GM19397 (cell line): ENCODE data around the gene LSAMP.
"Not testable (repeated sequence)": the region's sequence is repeated elsewhere in the genome, so short reads cannot be mapped to it uniquely, and the experiment has no call there.

ENCODE experiments used
- ATAC-seq: cut with Tn5 transposase; IDR thresholded peaks from one replicate; pipeline ENCODE4 v1.9.1; 2021; ENCODE audit warnings: mild to moderate bottlenecking, moderate library complexity; ENCODE audit not compliant: unreplicated experiment

Gene LSAMP

DNA sequence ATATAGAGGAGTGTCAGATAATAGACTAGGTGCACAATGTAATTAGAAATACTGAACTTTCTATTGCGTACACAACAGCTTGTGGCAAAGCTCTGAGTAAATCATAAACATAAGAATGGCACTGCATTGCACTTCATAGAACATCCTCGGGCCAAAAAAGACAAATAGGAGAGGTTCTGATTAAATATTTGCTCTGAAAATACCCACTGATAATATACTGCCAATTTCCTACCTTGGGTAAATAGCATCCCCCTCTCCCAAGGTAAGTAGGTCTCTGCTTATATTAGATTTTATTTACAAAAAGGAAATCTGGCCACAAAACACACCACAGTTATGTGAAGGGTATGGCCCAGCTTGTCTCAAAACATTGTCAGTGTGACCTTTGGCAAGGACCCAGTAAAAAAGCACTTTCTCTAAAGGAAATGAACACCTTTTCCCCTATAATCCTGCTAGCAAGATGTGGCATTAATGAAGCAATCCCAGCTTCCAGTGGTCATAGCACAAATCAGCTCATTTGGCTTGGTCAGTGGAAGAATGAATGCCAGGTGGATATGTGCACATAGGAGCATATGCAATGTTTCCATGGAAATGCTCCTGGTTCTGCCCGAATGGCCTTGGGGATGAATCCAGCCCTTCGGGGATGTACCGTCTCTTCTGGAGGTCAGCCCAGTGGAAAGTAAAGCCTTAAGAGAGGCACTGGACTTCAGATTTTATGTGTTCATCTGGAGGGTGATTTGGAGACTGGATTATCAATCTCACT lies 315.9 kb downstream of the LSAMP start:
- ATAC-seq = no peak

DNA sequence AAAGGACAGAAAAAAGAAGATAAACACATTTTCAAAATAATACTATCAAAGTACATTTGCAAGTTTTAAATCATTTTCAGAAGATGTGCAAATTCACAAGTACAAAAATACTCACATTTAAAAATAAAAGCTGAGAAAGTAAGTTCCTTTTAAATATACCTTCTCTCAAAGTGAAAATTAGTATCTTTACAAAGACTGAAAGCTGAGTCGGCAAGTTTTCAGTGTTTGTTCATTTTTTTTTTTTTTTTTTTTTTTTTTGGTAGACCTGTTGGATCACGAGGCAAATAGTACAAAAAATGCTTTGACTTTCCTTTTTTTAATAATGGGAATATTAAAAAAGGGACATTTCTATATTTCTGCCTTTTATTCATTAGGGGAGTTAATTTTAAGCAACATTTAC lies 317.8 kb downstream of the LSAMP start:
- no peak for ATAC-seq

DNA sequence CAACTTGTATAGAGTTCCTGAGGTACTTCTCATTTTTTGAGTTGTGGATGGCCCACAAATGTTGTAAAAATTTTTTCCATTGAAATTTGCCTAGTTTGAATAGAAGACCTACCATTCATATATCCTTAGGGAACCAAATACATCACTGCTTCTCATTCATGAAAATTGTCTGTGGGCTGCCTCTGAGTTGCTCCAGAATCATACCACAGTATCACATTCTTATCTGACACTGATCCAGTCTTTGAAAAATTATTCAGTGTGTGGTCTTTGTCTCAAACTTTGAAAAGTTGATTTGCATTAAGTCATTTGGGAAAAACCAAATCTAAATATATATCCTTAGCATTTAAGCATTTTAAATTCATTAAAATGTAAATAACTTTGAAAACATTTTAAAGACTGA lies 321.1 kb downstream of the LSAMP start:
- ATAC-seq = no peak

DNA sequence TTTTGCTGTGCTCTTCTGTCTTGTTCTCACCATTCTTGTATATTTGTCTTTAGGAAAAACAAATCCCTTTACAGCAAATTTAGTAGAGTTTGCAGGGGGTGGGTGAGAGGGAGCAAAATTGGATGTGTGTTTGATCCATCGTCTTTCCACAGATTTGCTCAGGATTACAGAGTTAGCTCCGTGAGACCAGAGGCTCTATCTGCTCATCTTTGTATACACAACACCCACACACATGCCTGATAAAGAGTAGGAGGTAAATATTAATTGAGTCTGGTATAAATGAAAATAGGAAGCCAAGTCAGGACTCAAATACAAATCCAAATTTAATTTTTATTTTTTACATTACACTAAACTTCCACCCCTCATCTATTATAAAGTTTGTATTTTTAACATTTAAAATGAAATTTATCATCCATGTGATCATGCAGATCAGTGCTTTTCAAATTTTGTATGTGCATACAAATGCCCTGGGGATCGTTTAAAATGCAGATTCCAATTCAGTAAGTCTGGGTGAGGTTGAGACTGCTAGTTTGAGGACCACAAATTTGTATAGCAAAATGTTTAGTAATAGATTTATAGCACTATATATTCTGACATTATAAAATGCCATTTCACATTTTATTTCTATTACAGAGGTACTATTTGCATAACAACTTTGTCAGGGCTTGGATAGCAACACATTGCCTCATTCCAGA lies 326.7 kb downstream of the LSAMP start:
- no peak for ATAC-seq

DNA sequence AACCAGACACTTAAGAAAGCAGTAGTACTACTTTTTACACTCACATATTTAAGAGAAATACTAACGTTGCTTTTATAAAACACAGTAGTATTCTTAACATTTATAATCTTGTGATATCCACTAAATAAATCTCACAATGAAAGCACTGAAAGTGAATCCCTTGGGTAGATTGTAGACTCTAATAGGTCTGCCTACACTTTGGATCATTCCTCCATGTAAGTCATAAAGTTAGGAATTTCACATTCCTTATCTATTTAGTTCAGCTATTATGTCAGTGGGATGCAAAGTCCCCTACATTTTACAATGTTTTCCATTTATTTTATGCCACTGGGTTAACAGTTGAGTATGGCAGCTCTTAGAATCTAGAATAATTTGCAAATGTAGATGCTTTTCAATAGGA lies 330.7 kb downstream of the LSAMP start:
- ATAC-seq = no peak

DNA sequence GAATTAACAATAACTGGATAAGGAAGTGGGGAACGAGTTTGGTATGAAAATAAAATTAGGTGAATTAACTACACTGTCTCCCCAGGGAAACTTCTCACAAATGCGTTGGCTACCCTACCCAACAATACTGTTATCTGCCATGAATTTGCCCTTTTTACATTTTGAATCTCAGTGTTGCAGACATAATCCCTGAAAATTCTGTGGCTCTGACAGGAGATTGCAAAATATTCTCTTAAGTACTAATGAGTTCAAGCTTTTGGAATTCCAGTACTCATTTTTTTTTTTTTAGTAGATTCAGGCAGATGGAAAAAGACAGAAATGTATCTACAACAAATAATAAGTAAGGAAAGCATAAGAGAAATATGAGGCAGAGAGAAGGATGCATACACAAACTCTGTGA lies 332.6 kb downstream of the LSAMP start:
- no peak for ATAC-seq

DNA sequence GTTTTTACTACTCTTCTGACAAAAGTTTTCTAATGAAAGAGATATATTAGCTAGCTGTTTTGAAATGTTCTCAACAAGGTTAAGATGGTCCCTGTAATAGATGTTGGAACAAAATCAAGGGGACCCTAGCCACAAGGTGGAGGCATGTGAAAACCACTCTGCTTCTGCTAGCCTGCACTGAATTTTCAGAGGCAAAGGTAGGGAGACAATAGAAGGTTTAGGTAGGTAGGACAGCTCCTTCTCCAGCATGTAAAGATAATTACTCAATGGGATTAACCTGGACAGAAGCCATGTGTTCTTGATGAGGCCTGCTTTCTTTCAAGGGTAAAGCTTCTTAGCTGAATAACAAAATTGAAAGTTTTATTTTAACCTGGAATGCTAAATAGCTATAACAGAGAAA lies 333.5 kb downstream of the LSAMP start:
- ATAC-seq = no peak

DNA sequence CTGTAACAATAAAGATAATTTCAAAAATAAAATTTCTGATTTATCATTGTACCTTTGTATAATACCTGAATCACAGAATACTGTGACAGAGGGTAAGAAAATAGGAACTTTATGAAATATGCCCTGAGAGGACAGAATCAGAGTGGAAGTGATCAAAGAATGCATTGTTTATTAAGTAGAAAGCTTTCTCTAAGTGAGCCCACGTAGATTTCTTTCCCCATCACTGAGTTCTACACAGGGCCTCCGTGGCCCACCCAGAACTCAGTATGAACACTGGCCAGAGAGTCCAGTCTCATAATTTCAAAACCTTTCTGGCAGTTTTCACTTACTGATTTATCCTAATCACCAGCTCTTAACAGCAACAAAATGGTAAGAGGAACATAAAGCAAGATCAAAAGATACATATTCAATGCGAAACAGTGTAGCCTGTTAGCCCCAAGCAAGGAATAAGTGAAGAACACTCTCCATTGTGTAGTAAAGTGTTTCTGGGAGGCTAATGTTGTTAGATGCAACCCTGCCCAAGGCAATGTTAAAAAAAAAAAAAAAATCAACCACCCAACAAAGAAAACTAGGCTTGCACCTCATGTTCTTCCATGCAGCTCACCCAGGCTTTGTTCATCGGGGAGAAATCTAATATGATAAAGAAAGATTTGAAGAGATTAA lies 341.3 kb downstream of the LSAMP start:
- no peak for ATAC-seq

DNA sequence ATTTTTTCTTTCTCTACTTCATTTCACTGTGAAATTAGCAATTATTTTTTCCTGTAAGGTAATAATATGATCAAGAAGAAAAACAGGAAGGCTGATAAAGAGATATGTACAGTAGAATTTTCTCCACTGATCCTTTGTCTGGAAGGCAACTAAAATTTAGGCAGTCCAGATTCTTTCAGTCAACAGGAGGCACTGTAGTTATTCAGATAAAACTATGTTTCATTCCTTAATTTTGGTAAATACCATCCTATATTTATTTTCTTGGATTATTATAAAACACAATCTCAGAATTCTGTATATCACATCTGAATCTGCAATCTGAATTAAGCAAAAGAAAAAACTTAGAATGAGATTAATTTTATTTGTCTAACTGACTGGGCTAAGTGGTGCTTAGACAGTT lies 343.2 kb downstream of the LSAMP start:
- ATAC-seq = no peak

DNA sequence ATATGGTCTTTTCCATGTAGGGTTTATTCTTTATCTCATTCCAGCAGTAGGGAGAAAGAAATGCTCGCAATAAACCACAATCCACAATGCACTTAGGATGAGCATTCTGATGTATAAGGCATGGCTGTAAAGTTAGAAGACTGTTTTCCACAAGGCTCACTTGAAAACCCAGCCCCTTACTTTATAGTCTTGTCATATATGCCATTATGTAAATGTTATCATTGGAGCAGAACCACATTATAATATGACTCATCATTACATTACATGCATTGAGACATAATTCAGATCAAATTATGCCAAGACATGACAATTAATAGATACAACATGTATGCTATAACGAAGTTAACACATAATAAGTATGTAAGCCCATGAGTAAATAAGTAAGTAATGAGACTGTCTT lies 348.1 kb downstream of the LSAMP start:
- ATAC-seq = no peak

DNA sequence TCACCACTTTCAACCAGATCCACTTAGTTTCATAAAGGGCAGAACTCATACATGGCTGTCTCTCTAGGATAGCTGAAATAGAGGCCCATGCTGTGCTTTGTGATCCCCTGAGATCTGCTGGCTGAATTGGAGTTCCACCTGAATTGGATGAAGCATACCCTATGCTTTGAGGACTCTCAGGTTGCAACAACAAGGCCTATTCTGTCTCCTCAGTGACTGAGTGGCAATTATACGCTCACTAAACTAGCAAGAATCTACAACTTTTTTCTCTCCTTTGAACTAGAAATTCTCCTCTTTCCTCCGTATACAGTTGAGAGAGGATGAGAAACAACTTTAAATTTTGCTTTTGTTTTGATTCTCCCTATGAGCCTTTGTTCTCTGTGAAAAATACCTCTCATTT lies 348.7 kb downstream of the LSAMP start:
- ATAC-seq = no peak

DNA sequence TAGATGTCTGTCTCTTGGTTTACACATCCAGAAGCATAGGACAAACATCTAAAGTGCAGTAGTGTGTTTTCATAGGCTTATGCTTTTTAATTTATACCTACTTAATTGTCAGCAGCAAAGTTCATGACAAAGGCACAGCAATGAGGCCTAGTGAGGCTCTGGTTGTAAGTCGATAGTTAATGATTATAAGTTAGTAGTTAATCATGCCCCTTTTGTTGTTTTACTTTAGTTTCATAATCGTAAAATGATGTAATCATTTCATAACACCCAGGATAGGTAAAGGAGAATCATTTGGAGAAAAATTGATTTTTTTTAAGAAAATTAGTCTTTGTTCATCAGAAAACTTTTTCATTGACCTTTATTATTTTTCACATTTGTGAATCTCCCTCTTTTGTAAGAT lies 351.9 kb downstream of the LSAMP start:
- no peak for ATAC-seq

DNA sequence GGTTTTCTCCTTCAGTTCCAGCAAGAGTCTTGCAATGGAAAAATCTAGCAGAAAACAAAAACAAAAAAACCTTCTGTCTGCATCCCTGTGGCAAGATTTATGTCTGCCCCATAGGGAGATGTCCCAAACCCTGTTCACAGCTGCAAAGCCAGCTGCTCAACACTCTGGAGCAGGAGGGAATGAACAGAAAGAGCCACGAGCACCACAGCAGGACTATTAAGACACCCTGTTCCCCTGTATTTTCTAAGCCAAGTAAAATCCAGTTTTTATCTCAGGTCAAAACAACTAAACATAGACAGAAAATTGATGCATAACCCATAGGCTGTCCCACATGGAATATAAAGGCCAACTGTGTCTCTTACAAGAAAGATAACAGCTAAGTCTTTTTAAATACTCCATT lies 357.9 kb downstream of the LSAMP start:
- ATAC-seq = no peak

DNA sequence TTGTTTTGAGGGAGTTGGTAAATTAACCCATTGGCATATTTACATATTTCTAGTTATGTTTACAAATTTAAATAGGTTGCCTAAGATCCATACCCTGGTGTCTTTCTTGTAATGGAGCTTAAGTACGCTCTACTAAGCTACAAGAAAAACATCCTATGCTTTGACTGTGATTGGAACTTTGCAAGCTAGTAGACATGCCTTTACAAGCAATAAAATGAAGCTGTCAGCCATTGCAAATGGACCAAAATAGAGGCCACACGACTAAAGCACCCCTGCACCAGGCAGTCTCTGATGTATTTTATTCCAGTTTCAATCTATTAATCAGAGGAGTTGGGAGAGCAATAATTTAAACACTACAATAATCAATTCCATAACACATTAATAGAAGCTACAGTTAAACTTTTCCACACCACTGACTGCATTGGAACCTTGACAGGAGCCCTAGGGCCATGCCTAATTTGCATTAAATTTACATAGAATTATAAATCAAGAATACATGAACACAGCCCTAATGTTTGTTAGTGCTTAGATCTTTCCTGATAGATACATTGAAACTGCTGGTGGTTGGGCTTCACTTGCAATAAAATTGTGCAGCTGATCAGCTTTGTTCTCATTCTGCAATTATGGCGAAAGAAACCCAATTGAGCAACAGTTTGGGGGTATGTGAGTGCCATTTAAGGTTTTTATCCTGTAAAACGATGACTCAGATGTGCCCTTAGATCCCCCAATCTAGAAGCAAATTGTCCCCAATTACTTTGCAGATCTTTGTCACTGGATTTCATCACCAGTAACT lies 360.1 kb downstream of the LSAMP start:
- no peak for ATAC-seq

DNA sequence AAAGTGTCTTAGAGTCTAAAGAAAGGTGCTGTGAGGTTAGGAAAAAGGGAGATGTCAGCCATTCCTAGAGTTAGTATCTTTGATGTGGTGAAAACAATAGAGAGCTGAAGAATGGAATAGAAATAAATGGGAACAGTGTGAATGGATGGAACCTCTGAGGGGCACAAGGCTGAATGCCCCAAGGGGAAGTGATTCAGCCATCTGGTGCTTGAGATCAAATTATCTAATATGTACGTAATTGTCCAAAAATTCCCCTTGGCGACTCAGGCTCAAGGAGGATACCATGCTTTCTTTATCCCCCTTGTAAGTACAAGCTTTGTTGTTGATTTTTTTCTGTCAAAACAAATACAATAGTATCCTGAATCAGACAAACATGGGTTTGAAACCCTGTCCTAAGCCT lies 361.6 kb downstream of the LSAMP start:
- no peak for ATAC-seq

DNA sequence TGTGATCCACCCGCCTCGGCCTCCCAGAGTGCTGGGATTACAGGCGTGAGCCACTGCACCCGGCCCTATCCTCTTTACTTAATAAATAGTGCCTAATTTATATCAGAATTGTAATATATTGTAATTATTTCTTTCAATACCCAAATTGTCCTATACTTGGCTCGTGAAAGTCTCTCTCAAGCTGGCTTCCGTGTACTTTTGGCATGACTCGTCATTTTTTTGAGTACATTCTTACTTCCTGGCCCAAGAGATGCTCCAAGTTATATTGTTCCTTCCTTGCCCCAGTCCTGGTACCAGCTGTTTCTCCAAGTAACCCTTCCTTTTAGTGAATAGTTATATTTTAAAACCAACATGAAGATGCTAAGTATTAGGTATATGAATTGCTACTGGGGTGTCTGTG lies 366.7 kb downstream of the LSAMP start:
- no peak for ATAC-seq

DNA sequence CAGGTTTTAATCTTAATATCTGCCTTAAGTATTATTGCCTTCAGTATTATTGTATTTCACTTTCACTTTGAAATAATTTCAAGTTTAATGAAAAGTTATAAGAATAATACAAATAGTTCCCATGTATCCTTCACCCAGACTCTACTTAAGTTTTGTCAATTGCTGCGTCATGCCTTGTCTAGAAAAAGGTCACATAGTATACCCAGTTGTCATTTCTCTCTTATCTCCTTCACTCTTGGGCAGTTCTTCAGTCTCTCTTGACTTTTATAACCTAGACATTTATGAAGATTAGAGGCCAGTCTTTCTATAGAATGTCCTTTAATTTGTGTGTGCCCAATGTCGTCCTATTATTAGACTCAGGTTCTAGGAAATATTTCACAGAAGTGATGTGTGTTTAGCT lies 367.7 kb downstream of the LSAMP start:
- no peak for ATAC-seq

DNA sequence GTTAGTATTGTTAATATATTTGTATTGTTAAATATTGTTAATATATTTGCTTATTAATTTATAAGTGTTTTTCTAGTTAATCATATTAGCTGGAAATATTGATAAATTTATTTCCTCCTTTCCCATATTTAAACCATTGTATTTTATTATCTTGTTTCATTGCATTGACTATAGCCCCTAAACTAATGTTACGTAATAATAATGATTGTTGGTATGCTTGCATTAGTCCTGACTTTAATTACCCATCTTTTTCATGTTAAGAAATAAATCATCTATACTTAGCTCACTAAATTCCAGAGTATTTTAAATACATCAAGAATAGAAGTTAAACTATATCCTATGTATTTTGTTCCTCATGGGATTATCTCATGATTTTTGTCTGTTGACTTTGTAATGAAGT lies 368.2 kb downstream of the LSAMP start:
- no peak for ATAC-seq

DNA sequence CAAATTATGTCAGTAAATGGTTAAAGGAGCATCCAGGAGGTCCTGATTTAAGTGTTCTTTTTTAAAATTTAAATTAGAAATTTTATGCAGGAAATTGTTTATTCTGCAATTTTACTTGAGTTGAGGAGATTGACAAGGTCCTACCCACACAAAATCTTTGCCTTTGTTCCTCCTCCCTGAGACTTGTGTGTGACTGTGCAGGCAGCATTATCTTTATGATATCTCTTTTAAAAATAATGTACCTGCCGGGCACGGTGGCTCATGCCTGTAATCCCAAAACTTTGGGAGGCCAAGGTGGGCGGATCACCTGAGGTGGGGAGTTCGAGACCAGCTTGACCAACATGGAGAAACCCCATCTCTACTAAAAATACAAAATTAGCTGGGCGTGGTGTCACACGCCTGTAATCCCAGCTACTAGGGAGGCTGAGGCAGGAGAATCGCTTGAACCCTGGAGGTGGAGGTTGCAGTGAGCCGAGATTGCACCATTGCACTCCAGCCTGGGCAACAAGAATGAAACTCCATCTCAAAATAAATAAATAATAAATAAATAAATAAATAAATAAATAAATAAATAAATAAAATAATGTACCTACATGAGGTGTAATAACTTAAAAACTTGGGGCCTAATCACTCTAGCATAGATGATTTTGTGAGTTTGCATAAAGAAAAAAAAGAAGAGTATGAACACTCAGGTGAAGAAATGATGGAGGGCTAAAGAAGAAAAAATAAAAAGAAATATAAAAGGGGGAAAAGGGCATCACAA lies 374.6 kb downstream of the LSAMP start:
- not testable (repeated sequence) for ATAC-seq

DNA sequence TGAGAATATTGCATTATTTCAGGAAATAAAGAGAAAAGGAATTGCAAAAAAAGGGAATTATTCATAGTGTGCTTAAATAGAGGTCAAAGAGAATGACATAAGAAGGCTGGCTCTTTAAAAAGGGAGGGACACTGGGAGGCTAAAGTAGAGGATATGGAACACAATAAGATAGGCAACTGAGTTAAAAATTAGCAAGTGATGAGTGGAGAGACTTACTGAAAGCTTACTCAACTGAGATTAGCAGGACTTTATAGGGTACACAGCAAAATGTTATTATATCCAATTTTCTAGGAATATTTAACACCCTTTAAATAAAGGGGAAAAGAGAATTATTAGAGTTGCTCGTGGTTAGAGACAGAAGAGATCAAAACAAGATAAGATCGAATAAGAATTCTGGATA lies 375.2 kb downstream of the LSAMP start:
- ATAC-seq = no peak

DNA sequence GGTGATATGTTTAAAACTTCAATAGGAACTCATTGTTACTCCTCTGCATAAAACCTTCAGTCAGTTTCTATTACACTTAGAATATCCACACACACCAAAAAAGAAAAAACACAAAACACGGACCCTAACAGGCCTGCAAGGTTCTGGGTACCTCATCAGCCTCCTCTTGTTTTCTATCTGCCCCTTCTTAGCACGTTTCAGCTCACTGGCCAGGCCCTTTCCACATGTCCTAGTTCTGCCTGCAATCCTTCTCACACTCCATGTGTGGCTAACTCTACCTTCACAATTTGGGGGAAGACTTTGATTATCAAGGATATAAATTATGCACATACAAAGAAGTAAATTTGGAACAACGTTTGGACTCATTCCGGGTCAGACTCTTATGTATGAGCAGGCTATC lies 376.3 kb downstream of the LSAMP start:
- no peak for ATAC-seq
